Left ventricle myocardium inferior (tissue), 1 donor: ENCODE measurements around the gene NTSR1. TPM values are rescaled to one million over a fixed set of nuclear protein-coding genes. Genes with fewer than 3 reads are reported as not detected.

Experiments used
- DNase-seq: peaks from one replicate; pipeline ENCODE4 v3.0.0-alpha.2; 2020
- H3K27ac ChIP-seq: fragments of 200-600 bp; replicated peaks from 2 replicates; pipeline ENCODE4 v1.8.0; 2021
- H3K27me3 ChIP-seq: fragments of 200-600 bp; 2 replicates; pipeline ENCODE4 v1.8.0; 2021; ENCODE audit warnings: low read depth
- H3K36me3 ChIP-seq: fragments of 200-600 bp; 2 replicates; pipeline ENCODE4 v1.8.0; 2021
- H3K4me1 ChIP-seq: fragments of 200-600 bp; 2 replicates; pipeline ENCODE4 v1.8.0; 2021
- H3K4me3 ChIP-seq: fragments of 200-600 bp; 2 replicates; pipeline ENCODE4 v1.8.0; 2021; ENCODE audit warnings: mild to moderate bottlenecking, moderate library complexity
- H3K9me3 ChIP-seq: fragments of 200-600 bp; replicated peaks from 2 replicates; pipeline ENCODE4 v1.8.0; 2021
- intact Hi-C: fragments of 100-400 bp; cut with micrococcal nuclease; formaldehyde crosslinking; loops from one replicate; pipeline ENCODE4 v1.11.0; 2022
- total RNA-seq: library from RNA; stranded (reverse); fragmentation: NEBNext Ultra II Directional; extraction: Animal tissue kit (Norgen Biotek cat#: 25700); gene quantifications from one replicate; pipeline ENCODE4 v1.2.1, GENCODE V29; 2021
- TF ChIP-seq, protein P1 (sequence below): fragments of 200-600 bp; IDR thresholded peaks from 2 replicates; pipeline ENCODE4 v1.8.0; 2021; ENCODE audit warnings: antibody characterized with exemption, mild to moderate bottlenecking, borderline replicate concordance
- donor health status: DM: no; HTN: yes; CAD: no; lungs with severe emphysema.

The NTSR1 gene
- total RNA-seq, 1 donor from 2014 or later: not detected

DNA sequence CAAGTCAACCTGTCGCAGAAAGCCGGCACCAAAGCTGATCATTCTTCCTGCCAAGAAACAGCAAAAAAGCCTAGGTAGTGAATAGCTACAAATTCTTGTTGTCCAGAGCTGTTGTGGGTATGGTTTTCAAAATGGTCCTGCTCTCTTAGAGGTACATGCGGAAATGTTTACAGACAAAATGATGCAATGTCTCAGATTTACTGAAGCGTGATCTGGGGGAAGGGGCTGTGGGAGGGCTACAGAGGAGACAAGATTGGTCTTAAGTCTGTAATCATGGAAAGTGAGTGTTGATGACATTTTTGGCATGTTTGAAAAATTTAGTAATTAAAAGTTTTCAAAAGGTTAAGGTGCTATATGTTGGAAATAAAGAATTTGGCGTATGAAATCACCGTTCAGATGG lies 6.2 kb downstream of the NTSR1 start:
- TF ChIP-seq, protein P1, sequence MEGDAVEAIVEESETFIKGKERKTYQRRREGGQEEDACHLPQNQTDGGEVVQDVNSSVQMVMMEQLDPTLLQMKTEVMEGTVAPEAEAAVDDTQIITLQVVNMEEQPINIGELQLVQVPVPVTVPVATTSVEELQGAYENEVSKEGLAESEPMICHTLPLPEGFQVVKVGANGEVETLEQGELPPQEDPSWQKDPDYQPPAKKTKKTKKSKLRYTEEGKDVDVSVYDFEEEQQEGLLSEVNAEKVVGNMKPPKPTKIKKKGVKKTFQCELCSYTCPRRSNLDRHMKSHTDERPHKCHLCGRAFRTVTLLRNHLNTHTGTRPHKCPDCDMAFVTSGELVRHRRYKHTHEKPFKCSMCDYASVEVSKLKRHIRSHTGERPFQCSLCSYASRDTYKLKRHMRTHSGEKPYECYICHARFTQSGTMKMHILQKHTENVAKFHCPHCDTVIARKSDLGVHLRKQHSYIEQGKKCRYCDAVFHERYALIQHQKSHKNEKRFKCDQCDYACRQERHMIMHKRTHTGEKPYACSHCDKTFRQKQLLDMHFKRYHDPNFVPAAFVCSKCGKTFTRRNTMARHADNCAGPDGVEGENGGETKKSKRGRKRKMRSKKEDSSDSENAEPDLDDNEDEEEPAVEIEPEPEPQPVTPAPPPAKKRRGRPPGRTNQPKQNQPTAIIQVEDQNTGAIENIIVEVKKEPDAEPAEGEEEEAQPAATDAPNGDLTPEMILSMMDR: no peak
- no peak overlapping the region for H3K27ac ChIP-seq
- no peak overlapping the region for H3K4me3 ChIP-seq
- H3K9me3 ChIP-seq: peaks cover 5% of the 10 kb centered on the region
- intact Hi-C loops: no loop called here
- H3K27me3 ChIP-seq: peaks cover 68% of the 10 kb centered on the region
- no peak for DNase-seq
- peaks cover 14% of the 10 kb centered on the region for H3K4me1 ChIP-seq
- no peaks in the 10 kb centered on the region for H3K36me3 ChIP-seq

GRCh38 chr20:62715201-62715600 lies 6.6 kb downstream of the NTSR1 start:
- intact Hi-C loops: no loop called here
- DNase-seq: no peak
- Histone ChIP-seq H3K36me3 (no peaks in the 10 kb centered on the region), H3K27me3 (peaks cover 68% of the 10 kb centered on the region), H3K4me3 (no peak overlapping the region), H3K9me3 (peaks cover 9% of the 10 kb centered on the region), H3K27ac (no peak overlapping the region), H3K4me1 (peaks cover 14% of the 10 kb centered on the region)
- TF ChIP-seq, protein P1: no peak

DNA sequence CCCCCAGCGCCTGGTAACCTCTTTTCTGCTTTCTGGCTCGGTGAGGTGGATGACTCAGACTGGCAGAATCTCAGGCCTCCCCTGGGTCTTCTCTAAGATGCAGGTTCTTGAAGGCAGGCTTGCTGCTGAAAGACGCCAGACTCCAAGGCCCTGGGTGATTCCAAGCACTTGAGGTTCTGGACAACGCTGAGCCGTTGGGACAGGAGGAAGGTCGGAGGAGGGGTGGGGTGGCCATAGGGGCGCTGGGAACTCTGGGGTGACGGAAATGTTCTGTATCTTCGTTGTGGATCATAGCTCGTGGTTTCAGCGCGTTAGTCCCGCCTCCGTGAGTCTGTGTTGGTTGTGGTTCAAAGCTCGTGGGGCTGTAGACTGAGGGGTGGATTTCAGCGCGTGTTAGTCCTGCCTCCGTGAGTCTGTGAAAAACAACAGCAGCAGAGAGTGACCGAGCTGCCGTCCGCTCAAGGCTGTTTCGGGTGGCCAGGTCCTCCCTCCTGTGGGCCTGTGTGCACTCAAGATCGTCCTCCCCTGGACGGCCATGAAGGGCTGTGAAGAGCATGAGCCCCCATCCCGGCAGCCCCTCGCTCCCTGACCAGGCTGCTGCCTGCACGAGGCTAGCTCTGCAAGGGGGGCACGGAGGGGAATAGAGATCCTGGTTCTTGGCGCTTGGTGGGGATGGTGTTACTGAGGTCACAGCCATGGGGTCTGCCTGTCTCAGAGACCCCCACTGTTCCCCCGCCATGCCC lies 7.7 kb downstream of the NTSR1 start:
- Histone ChIP-seq H3K36me3 (no peaks in the 10 kb centered on the region), H3K9me3 (peaks cover 21% of the 10 kb centered on the region), H3K4me3 (no peak overlapping the region), H3K4me1 (peaks cover 14% of the 10 kb centered on the region), H3K27me3 (peaks cover 61% of the 10 kb centered on the region), H3K27ac (no peak overlapping the region)
- TF ChIP-seq, protein P1: no peak
- intact Hi-C loops: no loop called here
- DNase-seq: no peak

DNA sequence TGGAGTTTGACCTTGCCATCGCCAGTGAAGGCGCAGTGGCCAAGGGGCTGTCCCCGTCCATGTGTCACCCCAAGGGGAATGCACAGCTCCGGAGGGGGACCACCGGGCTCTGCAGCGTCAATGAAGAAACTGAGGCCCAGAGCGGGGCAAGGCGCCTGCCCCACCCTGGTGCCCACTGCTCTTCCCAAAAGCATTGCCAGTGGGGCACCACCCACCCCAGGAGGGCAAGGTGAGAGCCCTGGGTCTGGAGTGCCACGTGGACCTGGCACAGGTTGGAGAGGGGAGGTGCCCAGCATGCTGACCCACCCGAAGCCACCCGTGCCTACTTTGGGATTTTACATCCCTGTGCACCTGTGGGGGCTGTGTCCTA lies 8.3 kb downstream of the NTSR1 start:
- intact Hi-C loops: no loop called here
- peaks cover 61% of the 10 kb centered on the region for H3K27me3 ChIP-seq
- no peaks in the 10 kb centered on the region for H3K36me3 ChIP-seq
- H3K27ac ChIP-seq: no peak overlapping the region
- H3K4me1 ChIP-seq: peaks cover 14% of the 10 kb centered on the region
- TF ChIP-seq, protein P1: no peak
- no peak for DNase-seq
- H3K4me3 ChIP-seq: no peak overlapping the region
- H3K9me3 ChIP-seq: peaks cover 25% of the 10 kb centered on the region

DNA sequence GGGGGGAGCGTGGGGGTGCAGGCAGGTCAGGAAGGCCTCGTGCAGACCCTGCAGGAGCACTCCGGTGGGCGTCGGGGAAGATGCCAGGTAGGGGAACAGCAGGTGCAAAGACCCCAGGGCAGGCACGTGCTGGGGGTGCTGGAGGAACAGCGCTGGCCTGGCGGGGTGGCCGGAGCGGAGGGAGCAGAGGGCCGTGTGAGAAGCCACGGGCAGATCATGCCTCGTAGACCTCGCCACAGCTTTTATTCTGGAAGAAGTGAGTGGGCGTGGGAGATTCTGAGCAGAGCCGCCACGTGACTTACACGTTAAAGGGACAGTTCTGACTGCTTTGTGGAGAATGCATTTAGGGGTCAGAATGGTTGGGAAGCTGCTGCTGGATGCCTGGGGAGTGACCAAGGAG lies 9.3 kb downstream of the NTSR1 start:
- Histone ChIP-seq H3K36me3 (no peaks in the 10 kb centered on the region), H3K4me3 (no peak overlapping the region), H3K27me3 (peaks cover 63% of the 10 kb centered on the region), H3K4me1 (peaks cover 13% of the 10 kb centered on the region), H3K9me3 (peaks cover 25% of the 10 kb centered on the region), H3K27ac (no peak overlapping the region)
- intact Hi-C loops: no loop called here
- no peak for DNase-seq
- TF ChIP-seq, protein P1: no peak
